ENCODE data around the gene TIMM29.

GRCh38 chr19:10946958-10947657, 18.5 kb downstream of the TIMM29 start:
- TF ChIP-seq ZFP30 (CRISPR knock-in tag; IDR thresholded peaks at IDR 0.05) (no peak), TOX (CRISPR knock-in tag; IDR thresholded peaks at IDR 0.05; ENCODE audit: borderline replicate concordance) (no peak), BACH2 (CRISPR knock-in tag; IDR thresholded peaks at IDR 0.05; ENCODE audit: borderline replicate concordance) (no peak), GLIS3 (CRISPR knock-in tag; IDR thresholded peaks at IDR 0.05) (no peak), ZFP3 (CRISPR knock-in tag; IDR thresholded peaks at IDR 0.05) (no peak), OSR1 (CRISPR knock-in tag; IDR thresholded peaks at IDR 0.05) (no peak), PPARA (CRISPR knock-in tag; IDR thresholded peaks at IDR 0.05; ENCODE audit: borderline replicate concordance) (no peak)
- TF ChIP-seq, protein P1, sequence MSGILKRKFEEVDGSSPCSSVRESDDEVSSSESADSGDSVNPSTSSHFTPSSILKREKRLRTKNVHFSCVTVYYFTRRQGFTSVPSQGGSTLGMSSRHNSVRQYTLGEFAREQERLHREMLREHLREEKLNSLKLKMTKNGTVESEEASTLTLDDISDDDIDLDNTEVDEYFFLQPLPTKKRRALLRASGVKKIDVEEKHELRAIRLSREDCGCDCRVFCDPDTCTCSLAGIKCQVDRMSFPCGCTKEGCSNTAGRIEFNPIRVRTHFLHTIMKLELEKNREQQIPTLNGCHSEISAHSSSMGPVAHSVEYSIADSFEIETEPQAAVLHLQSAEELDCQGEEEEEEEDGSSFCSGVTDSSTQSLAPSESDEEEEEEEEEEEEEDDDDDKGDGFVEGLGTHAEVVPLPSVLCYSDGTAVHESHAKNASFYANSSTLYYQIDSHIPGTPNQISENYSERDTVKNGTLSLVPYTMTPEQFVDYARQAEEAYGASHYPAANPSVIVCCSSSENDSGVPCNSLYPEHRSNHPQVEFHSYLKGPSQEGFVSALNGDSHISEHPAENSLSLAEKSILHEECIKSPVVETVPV (CRISPR knock-in tag; IDR thresholded peaks at IDR 0.05): no peak
